ENCODE data around the gene LCLAT1.

The LCLAT1 gene

GRCh38 chr2:30444273-30444672 lies 2.8 kb upstream of the LCLAT1 start:
- Histone ChIP-seq H2AFZ (ENCODE audit: low read depth, low read length) (no peak overlapping the region), H3K27ac (ENCODE audit: low read length) (no peak overlapping the region), H4K20me1 (ENCODE audit: insufficient read depth, low read length) (no peaks in the 10 kb centered on the region), H3K27me3 (ENCODE audit: low read depth, low read length) (peaks cover 7% of the 10 kb centered on the region), H3K36me3 (replicated peaks; ENCODE audit: low read depth, low read length) (no peaks in the 10 kb centered on the region), H3K4me1 (ENCODE audit: low read length) (peaks cover 15% of the 10 kb centered on the region), H3K4me2 (ENCODE audit: low read length) (no peak overlapping the region), H3K9me3 (ENCODE audit: insufficient read depth, low read length) (no peaks in the 10 kb centered on the region), H3K4me3 (ENCODE audit: low read length) (no peak overlapping the region), H3K79me2 (ENCODE audit: low read length) (peaks cover 21% of the 10 kb centered on the region), H3K9ac (ENCODE audit: low read length) (no peak overlapping the region)
- TF ChIP-seq, protein P1, sequence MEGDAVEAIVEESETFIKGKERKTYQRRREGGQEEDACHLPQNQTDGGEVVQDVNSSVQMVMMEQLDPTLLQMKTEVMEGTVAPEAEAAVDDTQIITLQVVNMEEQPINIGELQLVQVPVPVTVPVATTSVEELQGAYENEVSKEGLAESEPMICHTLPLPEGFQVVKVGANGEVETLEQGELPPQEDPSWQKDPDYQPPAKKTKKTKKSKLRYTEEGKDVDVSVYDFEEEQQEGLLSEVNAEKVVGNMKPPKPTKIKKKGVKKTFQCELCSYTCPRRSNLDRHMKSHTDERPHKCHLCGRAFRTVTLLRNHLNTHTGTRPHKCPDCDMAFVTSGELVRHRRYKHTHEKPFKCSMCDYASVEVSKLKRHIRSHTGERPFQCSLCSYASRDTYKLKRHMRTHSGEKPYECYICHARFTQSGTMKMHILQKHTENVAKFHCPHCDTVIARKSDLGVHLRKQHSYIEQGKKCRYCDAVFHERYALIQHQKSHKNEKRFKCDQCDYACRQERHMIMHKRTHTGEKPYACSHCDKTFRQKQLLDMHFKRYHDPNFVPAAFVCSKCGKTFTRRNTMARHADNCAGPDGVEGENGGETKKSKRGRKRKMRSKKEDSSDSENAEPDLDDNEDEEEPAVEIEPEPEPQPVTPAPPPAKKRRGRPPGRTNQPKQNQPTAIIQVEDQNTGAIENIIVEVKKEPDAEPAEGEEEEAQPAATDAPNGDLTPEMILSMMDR (IDR thresholded peaks at IDR 0.05; ENCODE audit: low read depth, low read length) = no peak
- no peak for TF ChIP-seq EZH2phosphoT487 (IDR thresholded peaks at IDR 0.05; ENCODE audit: low read depth)

DNA sequence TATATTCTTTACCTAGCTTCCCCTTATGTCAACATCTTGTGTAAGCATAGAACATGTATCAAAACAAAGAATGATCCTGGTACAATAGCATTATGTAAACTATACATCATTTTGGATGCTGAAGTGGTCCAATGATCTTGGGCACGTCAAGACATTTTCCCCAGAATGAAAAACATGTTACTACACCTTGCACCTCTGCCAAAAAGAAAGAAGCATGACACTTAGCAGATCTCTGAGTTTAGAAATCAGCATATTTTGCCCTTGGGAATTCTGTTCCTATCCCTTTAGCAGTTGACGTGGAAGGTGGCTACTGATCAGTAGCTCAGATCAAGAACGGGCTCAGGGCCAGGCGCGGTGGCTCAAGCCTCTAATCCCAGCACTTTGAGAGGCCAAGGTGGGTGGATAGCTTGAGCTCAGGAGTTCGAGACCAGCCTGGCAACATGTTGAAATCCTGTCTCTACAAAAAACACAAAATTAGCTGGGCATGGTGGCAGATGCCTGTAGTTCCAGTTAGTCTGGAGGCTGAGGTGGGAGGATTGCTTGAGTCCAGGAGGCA lies 1.7 kb upstream of the LCLAT1 start:
- Histone ChIP-seq H3K36me3 (replicated peaks; ENCODE audit: low read depth, low read length) (no peaks in the 10 kb centered on the region), H3K9ac (ENCODE audit: low read length) (no peak overlapping the region), H3K4me2 (ENCODE audit: low read length) (no peak overlapping the region), H3K4me1 (ENCODE audit: low read length) (peaks cover 15% of the 10 kb centered on the region), H3K4me3 (ENCODE audit: low read length) (no peak overlapping the region), H3K27ac (ENCODE audit: low read length) (no peak overlapping the region), H4K20me1 (ENCODE audit: insufficient read depth, low read length) (no peaks in the 10 kb centered on the region), H3K79me2 (ENCODE audit: low read length) (peaks cover 27% of the 10 kb centered on the region), H2AFZ (ENCODE audit: low read depth, low read length) (no peak overlapping the region), H3K9me3 (ENCODE audit: insufficient read depth, low read length) (no peaks in the 10 kb centered on the region), H3K27me3 (ENCODE audit: low read depth, low read length) (peaks cover 7% of the 10 kb centered on the region)
- TF ChIP-seq, protein P1 (IDR thresholded peaks at IDR 0.05; ENCODE audit: low read depth, low read length) = no peak
- TF ChIP-seq EZH2phosphoT487 (IDR thresholded peaks at IDR 0.05; ENCODE audit: low read depth) = no peak

DNA sequence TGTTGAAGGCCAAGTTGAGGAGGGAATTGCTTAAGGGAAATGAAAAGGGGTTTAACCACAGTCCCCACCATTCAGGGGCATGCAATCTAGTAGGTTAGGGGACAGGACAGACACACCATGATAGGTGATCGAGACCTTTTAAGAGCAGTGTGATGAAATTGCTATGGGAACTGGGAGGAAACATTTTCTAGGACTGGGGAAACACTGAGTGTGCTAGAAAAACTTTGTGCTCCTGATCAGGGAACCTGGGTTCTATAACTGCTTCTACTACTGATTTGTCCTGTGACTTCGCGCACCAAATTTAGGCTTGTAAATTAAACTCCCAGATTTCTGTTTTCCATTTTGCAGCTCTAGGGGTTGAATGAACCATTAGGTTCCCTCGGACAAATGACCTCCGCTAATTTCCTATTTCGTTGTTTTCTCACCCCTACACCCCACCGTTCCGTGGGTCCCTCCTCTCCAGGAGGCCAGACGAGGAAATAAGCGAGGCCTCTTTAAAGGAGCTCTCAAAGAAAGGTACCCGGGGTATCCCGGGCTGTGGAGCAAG lies 371 bp upstream of the LCLAT1 start:
- peak overlapping the region; percentile 97 for H2AFZ ChIP-seq (ENCODE audit: low read depth, low read length)
- peak overlapping the region; percentile 87 for H3K4me2 ChIP-seq (ENCODE audit: low read length)
- H3K9ac ChIP-seq (ENCODE audit: low read length) = peak overlapping the region; percentile 78
- no peaks in the 10 kb centered on the region for H4K20me1 ChIP-seq (ENCODE audit: insufficient read depth, low read length)
- no peaks in the 10 kb centered on the region for H3K36me3 ChIP-seq (replicated peaks; ENCODE audit: low read depth, low read length)
- TF ChIP-seq, protein P1 (IDR thresholded peaks at IDR 0.05; ENCODE audit: low read depth, low read length) = no peak
- no peak for TF ChIP-seq EZH2phosphoT487 (IDR thresholded peaks at IDR 0.05; ENCODE audit: low read depth)
- H3K27me3 ChIP-seq (ENCODE audit: low read depth, low read length) = peaks cover 7% of the 10 kb centered on the region
- H3K79me2 ChIP-seq (ENCODE audit: low read length) = peaks cover 35% of the 10 kb centered on the region
- H3K4me1 ChIP-seq (ENCODE audit: low read length) = peaks cover 15% of the 10 kb centered on the region
- H3K27ac ChIP-seq (ENCODE audit: low read length) = no peak overlapping the region
- H3K4me3 ChIP-seq (ENCODE audit: low read length) = peak overlapping the region; percentile 94
- no peaks in the 10 kb centered on the region for H3K9me3 ChIP-seq (ENCODE audit: insufficient read depth, low read length)

DNA sequence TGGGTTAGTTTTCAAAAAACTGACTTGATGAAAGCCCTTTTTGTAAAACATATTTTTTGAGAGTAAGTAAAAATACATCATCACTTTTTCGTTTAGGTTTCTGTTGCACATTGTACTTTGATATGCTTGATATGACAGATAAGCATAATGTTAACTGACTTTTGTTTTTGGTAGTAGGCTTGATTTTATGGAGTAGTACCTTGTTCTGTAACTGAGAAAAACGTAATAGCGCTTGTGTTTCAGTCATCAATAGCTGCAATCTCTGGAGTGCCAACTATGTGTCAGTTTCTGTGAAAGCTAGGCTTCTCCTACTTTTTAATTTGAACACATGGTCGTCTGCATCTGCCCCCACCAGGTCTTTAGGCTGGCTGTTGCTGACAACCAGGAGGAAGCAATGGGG lies 1.3 kb downstream of the LCLAT1 start:
- no peaks in the 10 kb centered on the region for H3K9me3 ChIP-seq (ENCODE audit: insufficient read depth, low read length)
- peaks cover 15% of the 10 kb centered on the region for H3K4me1 ChIP-seq (ENCODE audit: low read length)
- H3K9ac ChIP-seq (ENCODE audit: low read length) = peak overlapping the region; percentile 78; the same call in 1 of the 2 replicates
- H3K4me3 ChIP-seq (ENCODE audit: low read length) = peak overlapping the region; percentile 94
- no peak for TF ChIP-seq EZH2phosphoT487 (IDR thresholded peaks at IDR 0.05; ENCODE audit: low read depth)
- TF ChIP-seq, protein P1 (IDR thresholded peaks at IDR 0.05; ENCODE audit: low read depth, low read length) = no peak
- no peak overlapping the region for H2AFZ ChIP-seq (ENCODE audit: low read depth, low read length)
- H3K27me3 ChIP-seq (ENCODE audit: low read depth, low read length) = peaks cover 7% of the 10 kb centered on the region
- no peaks in the 10 kb centered on the region for H3K36me3 ChIP-seq (replicated peaks; ENCODE audit: low read depth, low read length)
- H3K27ac ChIP-seq (ENCODE audit: low read length) = no peak overlapping the region
- peaks cover 42% of the 10 kb centered on the region for H3K79me2 ChIP-seq (ENCODE audit: low read length)
- H4K20me1 ChIP-seq (ENCODE audit: insufficient read depth, low read length) = no peaks in the 10 kb centered on the region
- H3K4me2 ChIP-seq (ENCODE audit: low read length) = peak overlapping the region; percentile 87

Measured in OCI-LY3 (cell line).